AG09309 (cell line): Measurements from ENCODE around the gene DOCK7.
"Not testable (repeated sequence)": the region's sequence is repeated elsewhere in the genome, so short reads cannot be mapped to it uniquely, and the experiment has no call there.

Experiments used
- DNase-seq: peaks from one replicate; pipeline ENCODE4 v3.0.0-alpha.2; 2010; ENCODE audit warnings: low read depth
- H3K4me3 ChIP-seq: 2 replicates; pipeline ENCODE4 v1.5.1; 2011; ENCODE audit warnings: mild to moderate bottlenecking, low read depth, low read length, moderate library complexity; ENCODE audit not compliant: control insufficient read depth
- CTCF ChIP-seq: IDR thresholded peaks from 2 replicates; pipeline ENCODE4 v1.5.1; 2011; ENCODE audit warnings: mild to moderate bottlenecking, low read depth, low read length, inconsistent platforms; ENCODE audit not compliant: insufficient read depth, control insufficient read depth; ENCODE audit errors: missing control alignments

DOCK7 gene

GRCh38 chr1:62716397-62716796, 28.2 kb upstream of the DOCK7 start:
- no peak overlapping the region for H3K4me3 ChIP-seq
- no peak for DNase-seq
- TF ChIP-seq CTCF, result no peak

- DNase-seq, result no peak
- no peak overlapping the region for H3K4me3 ChIP-seq
- TF ChIP-seq CTCF, result no peak
Measured at GRCh38 chr1:62712336-62713243, 24.4 kb upstream of the DOCK7 start.

- H3K4me3 ChIP-seq, result no peak overlapping the region
- no peak for TF ChIP-seq CTCF
- no peak for DNase-seq
Measured at GRCh38 chr1:62707744-62708120, 19.5 kb upstream of the DOCK7 start.

- TF ChIP-seq CTCF, result no peak
- H3K4me3 ChIP-seq, result no peak overlapping the region
- no peak for DNase-seq
Measured at GRCh38 chr1:62706985-62707743, 19.0 kb upstream of the DOCK7 start.

- not testable (repeated sequence) for H3K4me3 ChIP-seq, DNase-seq
Measured at GRCh38 chr1:62698161-62698560, 10.0 kb upstream of the DOCK7 start.

GRCh38 chr1:62694479-62694878, 6.3 kb upstream of the DOCK7 start:
- not testable (repeated sequence) for H3K4me3 ChIP-seq, DNase-seq

GRCh38 chr1:62693123-62693522, 4.9 kb upstream of the DOCK7 start:
- H3K4me3 ChIP-seq, result no peak overlapping the region
- no peak for DNase-seq
- TF ChIP-seq CTCF, result no peak
